Measurements from ENCODE around the gene F2RL1.
"Not testable (repeated sequence)": the region's sequence is repeated elsewhere in the genome, so short reads cannot be mapped to it uniquely, and the experiment has no call there.

The F2RL1 gene

GRCh38 chr5:76805821-76806505 is 12.9 kb upstream of the F2RL1 start:
- DNase-seq (ENCODE audit: low read depth) = peak; percentile 91

- peak; percentile 47 for DNase-seq (ENCODE audit: low read depth)
These were observed 11.5 kb upstream of the F2RL1 start for GRCh38 chr5:76807296-76807695.

DNA sequence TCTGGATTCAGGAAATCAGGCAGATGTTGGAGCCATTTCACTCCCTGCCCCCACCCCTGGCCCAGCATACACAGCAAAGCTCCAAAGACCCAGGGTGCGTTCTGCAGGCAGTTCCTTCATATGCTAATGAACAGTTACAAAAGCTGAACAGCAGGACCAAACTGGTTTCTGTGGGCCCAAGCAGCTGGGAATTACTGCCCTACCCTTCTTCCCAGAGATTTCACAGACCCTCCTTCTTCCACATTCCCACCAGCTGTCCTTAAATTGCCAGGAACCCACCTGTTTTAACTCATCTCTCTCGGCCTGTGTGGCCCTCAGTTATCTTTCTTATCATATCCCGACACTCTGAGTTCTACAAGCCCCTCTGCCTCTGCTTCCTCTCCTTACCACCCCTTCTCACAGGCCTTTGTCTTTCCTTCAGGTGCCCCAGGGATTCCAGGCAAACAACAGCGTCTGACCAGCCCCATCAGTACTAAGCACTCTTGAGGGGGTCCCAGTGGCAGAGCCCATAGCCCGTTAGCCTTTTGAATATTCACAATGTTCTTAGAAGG is 10.6 kb upstream of the F2RL1 start:
- no peak for DNase-seq (ENCODE audit: low read depth)

DNA sequence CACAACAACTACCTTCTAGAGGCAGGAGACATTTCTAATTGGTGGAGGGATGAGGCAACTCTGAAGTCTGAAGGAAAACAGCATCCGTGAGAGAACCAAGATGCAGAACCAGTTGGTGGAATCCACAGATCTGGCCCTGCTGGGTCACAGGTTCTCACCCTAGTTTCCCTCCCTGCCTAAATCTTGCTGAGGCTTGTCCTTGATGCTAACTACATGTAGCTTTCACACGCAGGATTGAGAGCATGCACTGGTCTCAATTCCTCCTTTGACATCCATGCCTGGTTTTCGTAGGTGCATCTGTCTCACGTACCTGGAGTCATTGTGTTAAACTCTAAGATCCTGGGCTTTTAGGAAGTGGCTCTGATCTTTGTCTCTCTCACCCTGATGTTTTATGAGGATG is 9.7 kb upstream of the F2RL1 start:
- no peak for DNase-seq (ENCODE audit: low read depth)

- no peak for DNase-seq (ENCODE audit: low read depth)
These were observed 8.6 kb upstream of the F2RL1 start for GRCh38 chr5:76810236-76810635.

DNA sequence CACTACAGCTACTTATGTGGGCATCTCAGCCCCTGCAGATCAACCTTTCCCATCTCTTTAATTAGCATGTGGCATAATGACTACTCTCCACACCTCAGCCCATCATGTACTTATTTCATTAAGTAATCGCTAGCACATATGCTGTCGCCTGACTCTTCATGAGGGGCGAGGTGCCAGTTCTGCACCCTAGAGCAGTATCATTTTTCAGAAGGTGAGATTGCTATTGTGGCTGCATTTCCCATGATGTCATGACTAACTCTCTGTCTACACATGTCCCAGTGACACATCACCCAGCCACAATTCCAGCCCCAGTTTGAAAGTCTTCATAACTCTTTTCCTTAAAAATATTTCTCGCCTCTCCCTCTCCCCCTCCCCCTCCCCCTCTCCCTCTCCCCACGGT is 7.6 kb upstream of the F2RL1 start:
- DNase-seq (ENCODE audit: low read depth) = no peak

- DNase-seq (ENCODE audit: low read depth) = not testable (repeated sequence)
These were observed 6.6 kb upstream of the F2RL1 start for GRCh38 chr5:76812209-76812608.

- no peak for DNase-seq (ENCODE audit: low read depth)
These were observed 4.8 kb upstream of the F2RL1 start for GRCh38 chr5:76813982-76814562.

DNA sequence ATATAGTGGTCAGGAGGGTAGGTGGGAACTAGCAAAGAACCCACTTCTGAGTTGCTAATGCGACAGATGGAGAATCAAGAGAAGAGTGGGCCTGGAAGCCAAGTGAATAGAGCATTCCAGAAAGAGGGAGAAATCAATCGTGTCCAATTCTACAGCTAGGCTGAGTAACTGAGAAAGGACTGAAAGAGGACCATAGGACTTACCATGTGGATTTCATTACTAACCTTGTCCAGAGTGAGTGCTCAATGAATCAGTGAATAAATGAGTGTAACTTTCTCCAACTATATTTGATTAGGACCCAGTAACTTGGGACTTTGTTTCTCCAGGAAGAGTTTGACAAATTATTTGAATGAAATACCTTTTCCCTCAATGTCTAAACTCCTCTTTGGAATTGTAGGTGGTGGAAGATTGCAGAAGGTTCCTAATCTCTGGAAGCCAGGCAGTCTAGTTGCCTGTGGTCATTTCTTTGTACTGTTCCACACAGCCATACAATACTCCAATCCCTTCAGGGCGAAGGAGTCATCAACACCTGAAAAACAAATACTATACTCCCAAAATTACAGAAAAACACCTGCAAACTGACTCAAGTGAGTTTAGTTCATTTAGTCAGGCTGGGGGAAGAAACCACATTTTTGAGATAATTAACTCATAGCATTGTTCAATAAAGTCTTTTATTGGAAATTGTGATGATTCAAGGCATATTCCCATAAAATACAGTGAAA is 2.6 kb upstream of the F2RL1 start:
- DNase-seq (ENCODE audit: low read depth) = no peak

- no peak for DNase-seq (ENCODE audit: low read depth)
These were observed 1.2 kb downstream of the F2RL1 start for GRCh38 chr5:76819851-76820525.

GRCh38 chr5:76820526-76820890 is 1.7 kb downstream of the F2RL1 start:
- DNase-seq (ENCODE audit: low read depth) = no peak

DNA sequence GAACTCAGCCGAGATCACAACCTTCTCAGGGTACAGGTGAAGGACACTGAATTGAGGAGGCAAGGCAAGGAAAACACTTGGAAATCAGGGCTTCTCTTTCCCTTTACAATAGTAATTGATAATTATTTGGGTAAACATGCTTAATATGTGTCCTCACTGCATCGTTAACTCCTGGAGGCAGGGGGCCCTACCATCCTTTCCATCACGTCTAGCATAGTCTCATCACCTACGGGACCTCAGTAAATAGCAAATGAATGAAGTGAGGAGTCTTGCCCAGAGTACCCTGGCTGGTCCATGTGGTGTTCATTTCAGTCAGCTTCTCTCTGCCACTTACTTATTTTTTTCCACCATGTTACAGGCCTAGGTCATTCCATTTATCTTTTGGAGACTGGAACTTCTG is 2.3 kb downstream of the F2RL1 start:
- DNase-seq (ENCODE audit: low read depth) = no peak

GRCh38 chr5:76822105-76822731 is 3.4 kb downstream of the F2RL1 start:
- not testable (repeated sequence) for DNase-seq (ENCODE audit: low read depth)

DNA sequence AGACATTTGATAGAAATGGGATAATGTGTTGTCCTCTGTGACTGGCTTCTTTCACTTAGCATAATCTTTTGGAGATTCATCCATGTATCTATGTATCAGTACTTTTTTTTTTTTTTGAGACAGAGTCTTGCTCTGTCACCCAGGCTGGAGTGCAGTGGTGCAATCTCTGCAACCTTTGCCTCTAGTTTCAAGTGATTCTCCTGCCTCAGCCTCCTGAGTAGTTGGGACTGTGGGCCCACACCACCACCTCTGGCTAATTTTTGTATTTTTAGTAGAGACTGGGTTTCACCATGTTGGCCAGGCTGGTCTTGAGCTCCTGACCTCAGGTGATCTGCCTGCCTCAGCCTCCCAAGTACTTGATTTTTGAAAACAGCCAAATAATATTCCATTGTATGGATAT is 7.6 kb downstream of the F2RL1 start:
- DNase-seq (ENCODE audit: low read depth) = not testable (repeated sequence)

- DNase-seq (ENCODE audit: low read depth) = no peak
These were observed 12.3 kb downstream of the F2RL1 start for GRCh38 chr5:76831110-76831452.

DNA sequence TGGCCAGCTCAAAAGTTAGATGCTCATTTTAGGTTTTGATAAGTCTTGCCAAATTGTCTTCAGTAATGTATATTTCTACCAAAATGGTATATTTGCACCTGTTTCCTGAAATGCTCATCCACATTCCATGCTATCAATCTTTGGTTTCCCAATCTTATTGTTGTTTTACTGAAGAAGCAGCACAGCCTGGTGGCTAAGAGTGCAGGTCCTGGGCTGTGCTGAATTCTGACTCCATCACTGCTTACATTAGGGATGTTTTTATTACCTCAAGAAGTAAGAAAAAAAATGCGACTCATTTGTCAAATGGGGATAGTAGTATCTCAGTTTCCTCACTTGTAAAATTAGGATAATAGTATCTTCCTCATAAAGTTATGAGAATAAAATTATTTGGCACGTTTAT is 17.4 kb downstream of the F2RL1 start:
- DNase-seq (ENCODE audit: low read depth) = no peak

GRCh38 chr5:76836585-76836984 is 17.8 kb downstream of the F2RL1 start:
- DNase-seq (ENCODE audit: low read depth) = no peak

DNA sequence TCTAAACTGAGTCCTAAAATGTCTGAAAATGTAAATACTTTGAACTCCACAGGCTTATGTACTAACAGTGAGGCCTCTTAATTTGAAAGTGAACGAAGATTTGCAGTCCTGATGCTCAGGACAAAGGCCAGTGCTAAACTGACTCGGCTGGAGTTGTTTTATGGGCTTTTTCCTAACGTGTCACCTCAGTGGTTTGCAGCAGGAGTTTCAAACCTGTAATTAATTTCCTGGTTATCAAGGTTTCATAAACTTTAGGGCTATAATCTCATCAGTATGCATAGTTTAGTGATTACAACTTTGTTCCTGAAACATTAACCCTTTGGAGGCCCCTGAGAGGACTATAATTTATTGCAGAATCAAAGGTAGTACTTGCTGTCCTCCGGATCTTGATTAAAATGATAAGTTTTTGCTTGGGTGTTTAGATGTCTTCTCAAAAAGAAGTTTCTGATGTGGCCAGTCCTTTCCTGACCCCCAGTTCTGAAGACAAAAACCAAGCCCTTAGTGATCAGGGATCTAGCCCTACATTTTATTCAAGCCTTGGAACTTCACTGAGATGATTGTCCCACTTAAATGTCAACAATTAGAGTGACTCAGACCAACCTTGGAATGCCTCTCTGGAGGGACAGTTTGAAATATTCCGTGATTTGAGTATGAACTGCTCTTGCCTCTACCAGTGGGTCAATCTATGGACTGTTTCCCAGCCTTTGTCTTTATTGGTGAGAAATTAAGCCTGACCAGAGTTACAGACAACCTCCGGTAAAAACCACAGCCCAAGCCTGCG is 19.8 kb downstream of the F2RL1 start:
- DNase-seq (ENCODE audit: low read depth) = peak; percentile 49

DNA sequence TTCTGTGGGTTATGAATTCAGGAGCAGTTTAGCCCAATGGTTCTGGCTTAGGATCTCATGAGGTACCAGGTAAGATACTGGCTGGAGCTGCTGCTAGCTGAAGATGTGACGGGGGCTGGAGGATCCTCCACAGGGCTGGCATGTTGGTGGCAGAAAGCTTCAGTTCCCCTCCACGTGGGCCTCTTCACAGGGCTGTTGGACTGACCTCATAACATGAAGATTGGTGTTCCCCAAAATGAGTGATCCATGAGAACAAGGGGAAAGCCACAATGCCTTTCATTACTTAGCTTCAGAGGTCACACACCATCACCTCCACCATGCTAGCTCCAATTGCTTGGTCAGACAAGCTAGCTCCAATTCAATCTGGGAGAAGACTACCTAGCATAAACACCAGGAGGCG is 22.5 kb downstream of the F2RL1 start:
- DNase-seq (ENCODE audit: low read depth) = no peak

- no peak for DNase-seq (ENCODE audit: low read depth)
These were observed 27.1 kb downstream of the F2RL1 start for GRCh38 chr5:76845890-76846289.

Data from GM04503 (cell line).